Lung (tissue), 12 donors: ENCODE data around the gene GALNT9. TPM values are rescaled to one million over a fixed set of nuclear protein-coding genes. Genes with fewer than 3 reads are reported as not detected.

Experiments
- ATAC-seq: fragments of 200-7000 bp; cut with Tn5 transposase; one replicate; pipeline ENCODE4 v1.9.1; 2020; ENCODE audit warnings: moderate number of reproducible peaks; ENCODE audit not compliant: insufficient read depth, low FRiP score
- DNase-seq, 3 donors: peaks; one replicate each; pipeline ENCODE4 v3.0.0-alpha.2; 2013 to 2017
- H3K27ac ChIP-seq, 2 donors: one replicate each; pipeline ENCODE4 v1.5.1; 2013; ENCODE audit warnings: mild to moderate bottlenecking in 2 of 2, moderate library complexity in 2 of 2, control low read depth in 1 of 2, inconsistent platforms in 1 of 2, low read depth in 1 of 2, low read length in 1 of 2
- H3K27me3 ChIP-seq, 3 donors: one replicate each; pipeline ENCODE4 v1.5.1; 2013; ENCODE audit warnings: low read length in 2 of 3; ENCODE audit not compliant: control insufficient read depth in 3 of 3, insufficient read depth in 3 of 3
- H3K36me3 ChIP-seq, 4 donors: one replicate each; pipeline ENCODE4 v1.5.1; 2013; ENCODE audit warnings: low read length in 4 of 4, mild to moderate bottlenecking in 1 of 4, moderate library complexity in 1 of 4; ENCODE audit not compliant: control insufficient read depth in 4 of 4, insufficient read depth in 4 of 4
- H3K4me1 ChIP-seq, 5 donors: one replicate each; pipeline ENCODE4 v1.5.1; 2013; ENCODE audit warnings: low read length in 5 of 5, mild to moderate bottlenecking in 2 of 5, moderate library complexity in 1 of 5; ENCODE audit not compliant: control insufficient read depth in 5 of 5, insufficient read depth in 5 of 5
- H3K4me3 ChIP-seq: one replicate; pipeline ENCODE4 v1.5.1; 2013; ENCODE audit warnings: mild to moderate bottlenecking, control low read depth, moderate library complexity
- H3K9ac ChIP-seq, 2 donors: one replicate each; pipeline ENCODE4 v1.5.1; 2013; ENCODE audit warnings: low read length in 2 of 2, control low read depth in 1 of 2; ENCODE audit not compliant: insufficient read depth in 1 of 2
- H3K9me3 ChIP-seq, 4 donors: one replicate each; pipeline ENCODE4 v1.5.1; 2013; ENCODE audit warnings: low read length in 3 of 4, mild to moderate bottlenecking in 1 of 4, moderate library complexity in 1 of 4; ENCODE audit not compliant: control insufficient read depth in 4 of 4, insufficient read depth in 3 of 4
- WGBS, 2 donors: extraction: QIAGEN DNeasy Blood & Tissue Kit; methylation state at CpG; one replicate each; pipeline ENCODE4 v1.1.7; 2013; 5-methylcytosine and 5-hydroxymethylcytosine counted together
- polyA plus RNA-seq, 2 donors: library from polyadenylated mRNA; stranded (reverse); fragments of 200-250 nt; gene quantifications; one replicate each; pipeline ENCODE4 v1.2.1, GENCODE V29; 2013
- total RNA-seq, 2 donors: library from RNA; depleted of rRNA in 1 of 2; stranded (reverse); fragments of >200 nt in 1 of 2; gene quantifications; one replicate each; pipeline ENCODE4 v1.2.1, GENCODE V29; 2014 to 2021
- TF ChIP-seq, protein P1 (sequence below): IDR thresholded peaks from 2 replicates; pipeline ENCODE4 v1.5.1; 2012; ENCODE audit warnings: mild to moderate bottlenecking; ENCODE audit errors: control extremely low read depth, extremely low read depth
- donor health status: control.
- donor health status: control.
- donor health status: Bipolar disorder and iron deficiency.
- donor health status: healthy.
- donor health status: DM: yes; HTN: yes; CAD: no.

GALNT9 gene
- total and polyA plus RNA-seq, 4 donors, result 0.13 to 1.7 (median 0.79) TPM

DNA sequence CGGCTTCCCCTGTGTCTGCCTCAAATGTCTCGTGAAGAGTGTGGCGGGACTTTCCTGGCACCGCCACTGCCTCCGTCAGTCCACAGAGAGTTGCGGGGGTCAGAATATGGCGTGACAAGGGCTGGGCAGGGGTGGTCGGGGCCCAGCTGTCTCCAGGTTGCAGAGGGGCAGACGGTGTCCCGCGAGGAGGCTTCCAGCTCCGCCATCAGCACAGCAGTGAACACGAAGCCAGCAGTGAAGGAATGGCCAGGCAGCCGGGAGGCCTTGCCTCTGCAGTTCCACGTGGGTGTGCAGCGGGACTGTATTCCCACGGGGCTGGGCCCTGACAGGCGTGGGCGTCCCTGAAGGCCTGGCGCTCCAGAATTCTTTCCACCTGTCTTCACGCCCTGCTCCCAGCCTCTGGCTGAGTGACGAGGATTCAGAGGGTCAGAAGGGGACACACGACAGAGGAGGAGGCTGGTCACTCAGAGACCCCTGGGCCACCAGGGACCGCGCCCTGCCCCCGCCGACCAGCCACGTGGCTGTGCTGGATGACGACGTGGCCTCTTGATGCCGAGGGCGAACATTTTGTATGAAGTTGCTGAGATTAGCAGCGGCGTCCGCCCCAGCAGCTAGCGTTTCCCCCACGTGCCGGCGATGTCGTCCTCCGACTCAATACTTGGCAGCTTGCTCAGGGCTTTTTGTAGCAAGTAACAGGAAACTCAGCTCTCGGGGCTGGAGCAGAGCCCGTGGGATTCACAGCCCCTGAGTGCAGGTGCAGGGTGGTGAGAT lies 25.0 kb upstream of the GALNT9 start:
- TF ChIP-seq, protein P1, sequence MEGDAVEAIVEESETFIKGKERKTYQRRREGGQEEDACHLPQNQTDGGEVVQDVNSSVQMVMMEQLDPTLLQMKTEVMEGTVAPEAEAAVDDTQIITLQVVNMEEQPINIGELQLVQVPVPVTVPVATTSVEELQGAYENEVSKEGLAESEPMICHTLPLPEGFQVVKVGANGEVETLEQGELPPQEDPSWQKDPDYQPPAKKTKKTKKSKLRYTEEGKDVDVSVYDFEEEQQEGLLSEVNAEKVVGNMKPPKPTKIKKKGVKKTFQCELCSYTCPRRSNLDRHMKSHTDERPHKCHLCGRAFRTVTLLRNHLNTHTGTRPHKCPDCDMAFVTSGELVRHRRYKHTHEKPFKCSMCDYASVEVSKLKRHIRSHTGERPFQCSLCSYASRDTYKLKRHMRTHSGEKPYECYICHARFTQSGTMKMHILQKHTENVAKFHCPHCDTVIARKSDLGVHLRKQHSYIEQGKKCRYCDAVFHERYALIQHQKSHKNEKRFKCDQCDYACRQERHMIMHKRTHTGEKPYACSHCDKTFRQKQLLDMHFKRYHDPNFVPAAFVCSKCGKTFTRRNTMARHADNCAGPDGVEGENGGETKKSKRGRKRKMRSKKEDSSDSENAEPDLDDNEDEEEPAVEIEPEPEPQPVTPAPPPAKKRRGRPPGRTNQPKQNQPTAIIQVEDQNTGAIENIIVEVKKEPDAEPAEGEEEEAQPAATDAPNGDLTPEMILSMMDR, result no peak
- Histone ChIP-seq H3K27me3 (peaks cover 0 to 5% (median 0%) of the 10 kb centered on the region in 3 donors), H3K27ac (no peak overlapping the region), H3K4me1 (peaks cover 0 to 9% (median 0%) of the 10 kb centered on the region in 5 donors), H3K36me3 (no peaks in the 10 kb centered on the region), H3K9ac (no peak overlapping the region), H3K9me3 (peaks cover 0 to 9% (median 0%) of the 10 kb centered on the region in 4 donors), H3K4me3 (no peak overlapping the region)
- WGBS, 2 donors, result 70 to 84% methylated on average over 43 of the region's 43 CpGs
- ATAC-seq (no peak), DNase-seq (no peak)

DNA sequence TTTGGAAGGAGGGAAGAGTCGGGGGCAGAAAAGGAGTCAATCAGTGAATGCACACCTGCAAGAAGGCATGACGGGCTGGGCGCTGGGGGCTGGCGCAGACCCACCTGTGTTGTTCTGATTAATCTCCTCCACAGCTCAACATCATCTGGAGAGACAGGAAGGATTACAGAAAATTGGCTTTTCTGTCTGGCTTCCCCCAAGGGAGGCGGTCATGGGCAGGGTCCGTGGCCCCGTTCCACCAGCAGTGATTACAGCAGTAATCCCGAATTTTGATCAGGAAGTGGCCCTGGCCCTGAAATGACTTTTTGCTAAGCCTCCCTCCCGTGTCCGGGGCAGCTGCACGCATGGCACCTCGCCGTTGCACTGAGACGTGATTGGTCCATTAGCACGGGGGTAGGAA lies 24.4 kb upstream of the GALNT9 start:
- H3K4me3 ChIP-seq, result no peak overlapping the region
- TF ChIP-seq, protein P1, result no peak
- DNase-seq (no peak), ATAC-seq (no peak)
- peaks cover 0 to 10% (median 0%) of the 10 kb centered on the region in 3 donors for H3K27me3 ChIP-seq
- WGBS, 2 donors, result 77 to 81% methylated on average over 15 of the region's 15 CpGs
- H3K9me3 ChIP-seq, result peaks cover 0 to 9% (median 0%) of the 10 kb centered on the region in 4 donors
- no peak overlapping the region for H3K27ac ChIP-seq
- no peak overlapping the region for H3K9ac ChIP-seq
- no peaks in the 10 kb centered on the region for H3K36me3 ChIP-seq
- peaks cover 0 to 9% (median 0%) of the 10 kb centered on the region in 5 donors for H3K4me1 ChIP-seq

DNA sequence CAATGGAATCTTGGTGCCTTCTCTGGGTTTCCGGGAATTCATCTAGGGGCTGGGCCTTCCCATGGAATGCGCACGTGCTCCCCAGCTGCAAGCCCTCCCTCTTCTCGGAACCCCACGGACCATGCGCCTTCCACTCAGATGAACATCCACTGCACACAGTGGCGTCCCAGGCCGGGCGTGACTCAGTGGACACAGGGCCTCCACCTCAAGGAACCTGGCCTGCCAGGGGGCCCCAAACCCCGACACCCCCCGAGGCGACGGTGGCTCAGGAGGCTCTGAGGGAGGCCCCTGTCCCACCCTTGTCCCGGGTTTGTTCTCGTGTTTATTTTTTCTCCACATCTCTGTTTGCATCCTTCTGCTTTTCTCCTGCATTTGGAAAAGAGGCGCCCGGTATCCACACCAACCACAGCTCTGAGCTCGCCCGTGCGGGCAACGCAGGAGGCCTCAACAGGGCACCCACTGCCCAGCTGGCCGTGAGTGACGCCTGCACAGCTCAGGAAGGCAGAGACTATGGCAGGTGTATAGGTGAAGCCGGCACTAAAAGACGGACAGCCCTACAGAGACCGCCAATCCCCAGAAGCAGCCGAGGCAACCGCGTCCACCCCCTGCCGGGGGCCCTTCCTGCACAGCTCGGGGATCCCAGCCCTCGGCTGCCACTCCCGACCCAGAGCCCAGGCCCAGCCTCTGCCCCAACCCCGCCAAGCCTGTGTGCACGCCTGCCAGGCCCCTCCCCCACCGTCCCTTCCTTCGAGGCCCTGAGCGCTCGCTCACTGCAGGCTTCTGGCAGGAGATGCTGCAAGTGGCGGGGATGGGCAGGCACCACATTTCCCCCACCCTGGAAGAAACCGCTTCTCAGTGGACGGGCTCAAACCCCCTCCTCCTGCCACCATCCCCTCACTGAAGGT lies 23.8 kb upstream of the GALNT9 start:
- Histone ChIP-seq H3K27me3 (peaks cover 0 to 10% (median 0%) of the 10 kb centered on the region in 3 donors), H3K9me3 (peaks cover 0 to 10% (median 0%) of the 10 kb centered on the region in 4 donors), H3K4me3 (no peak overlapping the region), H3K27ac (no peak overlapping the region), H3K4me1 (peaks cover 0 to 9% (median 0%) of the 10 kb centered on the region in 5 donors), H3K36me3 (no peaks in the 10 kb centered on the region), H3K9ac (no peak overlapping the region)
- ATAC-seq (no peak), DNase-seq (no peak)
- WGBS, 2 donors, result 62 to 73% methylated on average over 42 of the region's 42 CpGs
- TF ChIP-seq, protein P1, result no peak
